HEK293 (cell line): ENCODE data around the gene SERPINA12.

Experiments
- CTCF ChIA-PET: fragments of 350-600 bp; formaldehyde crosslinking; extraction: SDS; loops from one replicate; lab custom pipeline; 2021; ENCODE audit warnings: antibody characterized with exemption; lab: Yijun Ruan, JAX
- POLR2A ChIA-PET: fragments of 300-600 bp; formaldehyde crosslinking; extraction: SDS; loops from one replicate; lab custom pipeline; 2020; ENCODE audit warnings: antibody characterized with exemption, inconsistent platforms; lab: Yijun Ruan, JAX
- H3K27ac ChIP-seq: fragments of 200-500 bp; sonication (Bioruptor generic); 2 replicates; pipeline ENCODE4 v1.5.1; 2014; ENCODE audit warnings: low read depth, low read length, control low read depth, inconsistent platforms; ENCODE audit errors: extremely low read depth
- H3K36me3 ChIP-seq, 2 experiments: fragments of 200-500 bp in 1 of 2; sonication (Bioruptor generic) in 1 of 2; 1 replicate in 1 of 2; 2 replicates in 1 of 2; pipeline ENCODE4 v1.5.1; 2014 to 2017; ENCODE audit warnings: inconsistent platforms in 2 of 2, low read length in 2 of 2; ENCODE audit not compliant: control insufficient read depth in 2 of 2, insufficient read depth in 1 of 2
- H3K4me1 ChIP-seq: fragments of 200-500 bp; sonication (Bioruptor generic); 2 replicates; pipeline ENCODE4 v1.5.1; 2014; ENCODE audit warnings: mild to moderate bottlenecking, low read length, inconsistent platforms; ENCODE audit not compliant: control insufficient read depth, insufficient read depth
- H3K4me3 ChIP-seq: 2 replicates; pipeline ENCODE4 v1.5.1; 2011; ENCODE audit warnings: low read depth, mild to moderate bottlenecking, control low read depth, low read length, moderate library complexity
- H3K9me3 ChIP-seq: fragments of 200-500 bp; sonication (Bioruptor generic); 2 replicates; pipeline ENCODE4 v1.5.1; 2014; ENCODE audit warnings: low read depth, low read length, inconsistent platforms; ENCODE audit not compliant: control insufficient read depth, insufficient read depth
- GLI2 ChIP-seq: fragments of 450-650 bp; formaldehyde crosslinking; IDR thresholded peaks from 2 replicates; pipeline ENCODE4; 2017; ENCODE audit warnings: missing biosample characterization, missing genetic modification characterization, low read depth, borderline replicate concordance
- SCRT2 ChIP-seq: fragments of 450-650 bp; formaldehyde crosslinking; IDR thresholded peaks from 2 replicates; pipeline ENCODE4 v1.5.1; 2016; ENCODE audit warnings: missing biosample characterization, missing genetic modification characterization
- SETDB1 ChIP-seq: IDR thresholded peaks from one replicate; pipeline ENCODE4 v1.6.1; 2017; ENCODE audit warnings: mild to moderate bottlenecking, low read length, moderate library complexity, mixed read lengths; ENCODE audit not compliant: insufficient read length
- YY2 ChIP-seq: fragments of 450-650 bp; formaldehyde crosslinking; IDR thresholded peaks from 2 replicates; pipeline ENCODE4 v1.5.1; 2016; ENCODE audit warnings: missing biosample characterization, missing genetic modification characterization
- ZFP69B ChIP-seq: fragments of 450-650 bp; formaldehyde crosslinking; IDR thresholded peaks from 2 replicates; pipeline ENCODE4 v1.5.1; 2016; ENCODE audit warnings: missing biosample characterization, missing genetic modification characterization
- ZNF114 ChIP-seq: fragments of 450-650 bp; formaldehyde crosslinking; IDR thresholded peaks from 2 replicates; pipeline ENCODE4 v1.5.0; 2017; ENCODE audit warnings: missing biosample characterization, missing genetic modification characterization
- ZNF16 ChIP-seq: fragments of 450-650 bp; formaldehyde crosslinking; IDR thresholded peaks from 2 replicates; pipeline ENCODE4 v1.5.1; 2016; ENCODE audit warnings: low read depth, missing biosample characterization, missing genetic modification characterization
- ZNF311 ChIP-seq: fragments of 450-650 bp; formaldehyde crosslinking; IDR thresholded peaks from 2 replicates; pipeline ENCODE4 v1.5.1; 2017; ENCODE audit warnings: missing biosample characterization, missing genetic modification characterization, borderline replicate concordance
- ZNF48 ChIP-seq: fragments of 450-650 bp; formaldehyde crosslinking; IDR thresholded peaks from 2 replicates; pipeline ENCODE4 v1.5.1; 2016; ENCODE audit warnings: missing biosample characterization, missing genetic modification characterization
- ZNF624 ChIP-seq: fragments of 450-650 bp; formaldehyde crosslinking; IDR thresholded peaks from 2 replicates; pipeline ENCODE4 v1.5.1; 2017; ENCODE audit warnings: missing biosample characterization, missing genetic modification characterization
- ZNF654 ChIP-seq: fragments of 450-650 bp; formaldehyde crosslinking; IDR thresholded peaks from 2 replicates; pipeline ENCODE4 v1.5.1; 2016; ENCODE audit warnings: low read depth, missing biosample characterization, missing genetic modification characterization
- ZNF677 ChIP-seq: fragments of 450-650 bp; IDR thresholded peaks from 2 replicates; pipeline ENCODE4 v1.5.0; 2018; ENCODE audit warnings: missing biosample characterization, mild to moderate bottlenecking, missing genetic modification characterization, moderate library complexity
- ZNF747 ChIP-seq: fragments of 450-650 bp; formaldehyde crosslinking; IDR thresholded peaks from 2 replicates; pipeline ENCODE4 v1.5.1; 2016; ENCODE audit warnings: missing biosample characterization, missing genetic modification characterization
- ZNF768 ChIP-seq: fragments of 450-650 bp; formaldehyde crosslinking; IDR thresholded peaks from 2 replicates; pipeline ENCODE4 v1.5.1; 2018; ENCODE audit warnings: missing biosample characterization, mild to moderate bottlenecking, missing genetic modification characterization
- ZNF791 ChIP-seq: fragments of 450-650 bp; formaldehyde crosslinking; IDR thresholded peaks from 2 replicates; pipeline ENCODE4 v1.5.1; 2016; ENCODE audit warnings: missing biosample characterization, missing genetic modification characterization
- TF ChIP-seq, protein P1 (sequence below): fragments of 450-650 bp; formaldehyde crosslinking; IDR thresholded peaks from 2 replicates; pipeline ENCODE4 v1.5.1; 2017; ENCODE audit warnings: missing biosample characterization, missing genetic modification characterization
- TF ChIP-seq, protein P2 (sequence below): fragments of 450-650 bp; formaldehyde crosslinking; IDR thresholded peaks from 2 replicates; pipeline ENCODE4 v1.5.1; 2016; ENCODE audit warnings: missing biosample characterization, missing genetic modification characterization, low read depth
- TF ChIP-seq, protein P3 (sequence below): fragments of 450-650 bp; formaldehyde crosslinking; IDR thresholded peaks from 2 replicates; pipeline ENCODE4 v1.5.1; 2016; ENCODE audit warnings: missing biosample characterization, missing genetic modification characterization
- TF ChIP-seq, protein P4 (sequence below): IDR thresholded peaks from 2 replicates; pipeline ENCODE4 v1.6.1; 2011; ENCODE audit warnings: mild to moderate bottlenecking, low read depth, low read length, borderline replicate concordance
- TF ChIP-seq, protein P5 (sequence below): fragments of 450-650 bp; formaldehyde crosslinking; IDR thresholded peaks from 2 replicates; pipeline ENCODE4 v1.5.1; 2016; ENCODE audit warnings: missing biosample characterization, missing genetic modification characterization

The SERPINA12 gene

DNA sequence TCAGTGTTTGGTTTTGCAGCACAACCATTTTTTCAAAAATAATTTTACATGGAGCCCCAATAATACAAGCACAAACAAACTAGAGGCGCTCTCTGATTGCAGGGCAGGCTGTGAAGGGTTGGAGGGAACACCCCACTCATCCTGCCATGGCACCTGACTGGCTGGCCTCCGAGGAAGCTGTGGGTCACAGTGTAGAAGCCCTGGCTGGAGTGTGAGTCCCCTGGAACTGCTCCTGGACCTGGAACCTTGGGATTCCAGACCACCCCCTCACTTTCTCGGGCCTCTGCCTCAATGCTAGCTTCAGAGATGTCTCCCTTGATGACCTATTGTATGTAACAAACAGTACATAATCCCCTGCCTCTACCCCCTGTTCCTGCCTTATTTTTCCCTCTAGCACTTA is 14.8 kb upstream of the SERPINA12 start (continued):
- TF ChIP-seq, protein P1, sequence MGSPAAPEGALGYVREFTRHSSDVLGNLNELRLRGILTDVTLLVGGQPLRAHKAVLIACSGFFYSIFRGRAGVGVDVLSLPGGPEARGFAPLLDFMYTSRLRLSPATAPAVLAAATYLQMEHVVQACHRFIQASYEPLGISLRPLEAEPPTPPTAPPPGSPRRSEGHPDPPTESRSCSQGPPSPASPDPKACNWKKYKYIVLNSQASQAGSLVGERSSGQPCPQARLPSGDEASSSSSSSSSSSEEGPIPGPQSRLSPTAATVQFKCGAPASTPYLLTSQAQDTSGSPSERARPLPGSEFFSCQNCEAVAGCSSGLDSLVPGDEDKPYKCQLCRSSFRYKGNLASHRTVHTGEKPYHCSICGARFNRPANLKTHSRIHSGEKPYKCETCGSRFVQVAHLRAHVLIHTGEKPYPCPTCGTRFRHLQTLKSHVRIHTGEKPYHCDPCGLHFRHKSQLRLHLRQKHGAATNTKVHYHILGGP (tag by site-specific recombination), result no peak

DNA sequence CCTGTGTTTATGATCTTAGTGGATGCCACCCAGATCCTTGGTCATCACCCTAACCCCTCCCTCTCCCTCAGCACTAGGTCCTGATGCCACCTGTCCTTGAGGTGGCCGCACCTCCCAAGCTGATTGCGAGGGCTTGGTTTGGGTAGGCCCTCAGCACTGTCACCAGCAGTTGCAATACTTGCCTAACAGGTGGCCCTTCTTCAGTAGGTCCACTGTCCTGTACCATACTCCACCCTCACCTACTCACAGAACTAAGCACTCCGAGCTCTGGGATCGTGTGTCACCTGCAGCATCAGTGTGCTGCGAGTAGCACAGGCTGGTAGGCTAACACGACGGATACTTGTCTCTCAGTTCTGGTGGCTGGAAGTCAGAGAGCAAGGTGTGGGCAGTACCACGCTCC is 14.0 kb upstream of the SERPINA12 start:
- CTCF ChIA-PET, result no interaction called here
- Histone ChIP-seq H3K9me3 (no peaks in the 10 kb centered on the region), H3K4me1 (no peaks in the 10 kb centered on the region), H3K27ac (no peak overlapping the region), H3K4me3 (no peak overlapping the region), H3K36me3 (no peaks in the 10 kb centered on the region; a peak in 1 of 3 replicates)
- TF ChIP-seq ZNF311 (tag by site-specific recombination) (no peak), ZNF654 (tag by site-specific recombination) (no peak), SETDB1 (no peak), ZNF48 (tag by site-specific recombination) (no peak), ZNF114 (tag by site-specific recombination) (no peak), ZNF677 (tag by site-specific recombination) (no peak), ZNF747 (no peak), YY2 (tag by site-specific recombination) (no peak), GLI2 (tag by site-specific recombination) (no peak)
- POLR2A ChIA-PET, result no interaction called here

DNA sequence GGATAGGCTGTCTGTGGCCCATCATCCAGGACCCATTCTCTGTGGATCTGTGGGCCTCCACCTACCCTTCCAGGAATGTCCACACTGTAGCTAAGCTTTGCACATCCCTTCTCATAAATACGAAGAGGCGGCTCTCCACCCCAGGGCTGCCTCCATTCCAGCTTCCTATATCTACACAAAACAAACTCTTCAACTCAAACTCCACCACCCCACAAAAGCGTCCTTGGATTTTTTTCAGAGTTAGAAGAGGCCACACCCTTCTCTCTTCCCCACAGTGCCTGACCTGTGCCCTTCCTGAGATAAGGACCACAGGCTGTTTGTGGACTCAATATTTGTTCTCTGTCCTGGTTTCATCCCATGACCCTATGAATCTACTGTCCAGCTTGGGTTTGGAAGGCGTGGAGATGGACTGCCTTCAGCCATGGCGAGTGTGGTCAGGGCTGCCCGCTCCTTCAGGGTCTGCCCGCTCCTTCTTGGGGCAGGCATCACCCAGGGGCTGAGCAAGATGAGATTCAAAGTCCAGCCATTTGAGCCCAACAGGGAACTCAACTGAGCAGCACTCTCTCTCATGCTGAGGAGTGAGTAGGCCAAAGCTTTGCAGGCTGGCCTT is 13.0 kb upstream of the SERPINA12 start:
- H3K4me1 ChIP-seq, result no peaks in the 10 kb centered on the region
- H3K9me3 ChIP-seq, result no peaks in the 10 kb centered on the region
- ChIA-PET CTCF (interaction anchor here (0.9 to 1.0 kb wide), 2 partner anchors 36 to 99 kb away, joined by 3 to 4 read pairs; no protein-coding TSS in a partner anchor), POLR2A (no interaction called here)
- H3K27ac ChIP-seq, result no peak overlapping the region
- no peak overlapping the region for H3K4me3 ChIP-seq
- H3K36me3 ChIP-seq, result no peaks in the 10 kb centered on the region; a peak in 1 of 3 replicates
- TF ChIP-seq, protein P2, sequence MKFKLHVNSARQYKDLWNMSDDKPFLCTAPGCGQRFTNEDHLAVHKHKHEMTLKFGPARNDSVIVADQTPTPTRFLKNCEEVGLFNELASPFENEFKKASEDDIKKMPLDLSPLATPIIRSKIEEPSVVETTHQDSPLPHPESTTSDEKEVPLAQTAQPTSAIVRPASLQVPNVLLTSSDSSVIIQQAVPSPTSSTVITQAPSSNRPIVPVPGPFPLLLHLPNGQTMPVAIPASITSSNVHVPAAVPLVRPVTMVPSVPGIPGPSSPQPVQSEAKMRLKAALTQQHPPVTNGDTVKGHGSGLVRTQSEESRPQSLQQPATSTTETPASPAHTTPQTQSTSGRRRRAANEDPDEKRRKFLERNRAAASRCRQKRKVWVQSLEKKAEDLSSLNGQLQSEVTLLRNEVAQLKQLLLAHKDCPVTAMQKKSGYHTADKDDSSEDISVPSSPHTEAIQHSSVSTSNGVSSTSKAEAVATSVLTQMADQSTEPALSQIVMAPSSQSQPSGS (tag by site-specific recombination), result no peak
- no peak for TF ChIP-seq ZNF768 (tag by site-specific recombination)
- no peak for TF ChIP-seq SCRT2 (tag by site-specific recombination)
- no peak for TF ChIP-seq ZNF624 (tag by site-specific recombination)
- TF ChIP-seq ZFP69B (tag by site-specific recombination), result no peak
- TF ChIP-seq, protein P3, sequence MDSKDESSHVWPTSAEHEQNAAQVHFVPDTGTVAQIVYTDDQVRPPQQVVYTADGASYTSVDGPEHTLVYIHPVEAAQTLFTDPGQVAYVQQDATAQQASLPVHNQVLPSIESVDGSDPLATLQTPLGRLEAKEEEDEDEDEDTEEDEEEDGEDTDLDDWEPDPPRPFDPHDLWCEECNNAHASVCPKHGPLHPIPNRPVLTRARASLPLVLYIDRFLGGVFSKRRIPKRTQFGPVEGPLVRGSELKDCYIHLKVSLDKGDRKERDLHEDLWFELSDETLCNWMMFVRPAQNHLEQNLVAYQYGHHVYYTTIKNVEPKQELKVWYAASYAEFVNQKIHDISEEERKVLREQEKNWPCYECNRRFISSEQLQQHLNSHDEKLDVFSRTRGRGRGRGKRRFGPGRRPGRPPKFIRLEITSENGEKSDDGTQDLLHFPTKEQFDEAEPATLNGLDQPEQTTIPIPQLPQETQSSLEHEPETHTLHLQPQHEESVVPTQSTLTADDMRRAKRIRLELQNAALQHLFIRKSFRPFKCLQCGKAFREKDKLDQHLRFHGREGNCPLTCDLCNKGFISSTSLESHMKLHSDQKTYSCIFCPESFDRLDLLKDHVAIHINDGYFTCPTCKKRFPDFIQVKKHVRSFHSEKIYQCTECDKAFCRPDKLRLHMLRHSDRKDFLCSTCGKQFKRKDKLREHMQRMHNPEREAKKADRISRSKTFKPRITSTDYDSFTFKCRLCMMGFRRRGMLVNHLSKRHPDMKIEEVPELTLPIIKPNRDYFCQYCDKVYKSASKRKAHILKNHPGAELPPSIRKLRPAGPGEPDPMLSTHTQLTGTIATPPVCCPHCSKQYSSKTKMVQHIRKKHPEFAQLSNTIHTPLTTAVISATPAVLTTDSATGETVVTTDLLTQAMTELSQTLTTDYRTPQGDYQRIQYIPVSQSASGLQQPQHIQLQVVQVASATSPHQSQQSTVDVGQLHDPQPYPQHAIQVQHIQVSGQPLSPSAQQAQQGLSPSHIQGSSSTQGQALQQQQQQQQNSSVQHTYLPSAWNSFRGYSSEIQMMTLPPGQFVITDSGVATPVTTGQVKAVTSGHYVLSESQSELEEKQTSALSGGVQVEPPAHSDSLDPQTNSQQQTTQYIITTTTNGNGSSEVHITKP (tag by site-specific recombination), result no peak
- TF ChIP-seq ZNF791, result no peak
- TF ChIP-seq, protein P4, sequence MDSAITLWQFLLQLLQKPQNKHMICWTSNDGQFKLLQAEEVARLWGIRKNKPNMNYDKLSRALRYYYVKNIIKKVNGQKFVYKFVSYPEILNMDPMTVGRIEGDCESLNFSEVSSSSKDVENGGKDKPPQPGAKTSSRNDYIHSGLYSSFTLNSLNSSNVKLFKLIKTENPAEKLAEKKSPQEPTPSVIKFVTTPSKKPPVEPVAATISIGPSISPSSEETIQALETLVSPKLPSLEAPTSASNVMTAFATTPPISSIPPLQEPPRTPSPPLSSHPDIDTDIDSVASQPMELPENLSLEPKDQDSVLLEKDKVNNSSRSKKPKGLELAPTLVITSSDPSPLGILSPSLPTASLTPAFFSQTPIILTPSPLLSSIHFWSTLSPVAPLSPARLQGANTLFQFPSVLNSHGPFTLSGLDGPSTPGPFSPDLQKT, result no peak
- TF ChIP-seq ZNF16 (tag by site-specific recombination), result no peak
- TF ChIP-seq, protein P5, sequence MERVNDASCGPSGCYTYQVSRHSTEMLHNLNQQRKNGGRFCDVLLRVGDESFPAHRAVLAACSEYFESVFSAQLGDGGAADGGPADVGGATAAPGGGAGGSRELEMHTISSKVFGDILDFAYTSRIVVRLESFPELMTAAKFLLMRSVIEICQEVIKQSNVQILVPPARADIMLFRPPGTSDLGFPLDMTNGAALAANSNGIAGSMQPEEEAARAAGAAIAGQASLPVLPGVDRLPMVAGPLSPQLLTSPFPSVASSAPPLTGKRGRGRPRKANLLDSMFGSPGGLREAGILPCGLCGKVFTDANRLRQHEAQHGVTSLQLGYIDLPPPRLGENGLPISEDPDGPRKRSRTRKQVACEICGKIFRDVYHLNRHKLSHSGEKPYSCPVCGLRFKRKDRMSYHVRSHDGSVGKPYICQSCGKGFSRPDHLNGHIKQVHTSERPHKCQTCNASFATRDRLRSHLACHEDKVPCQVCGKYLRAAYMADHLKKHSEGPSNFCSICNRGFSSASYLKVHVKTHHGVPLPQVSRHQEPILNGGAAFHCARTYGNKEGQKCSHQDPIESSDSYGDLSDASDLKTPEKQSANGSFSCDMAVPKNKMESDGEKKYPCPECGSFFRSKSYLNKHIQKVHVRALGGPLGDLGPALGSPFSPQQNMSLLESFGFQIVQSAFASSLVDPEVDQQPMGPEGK (tag by site-specific recombination), result no peak
